GM18870 (cell line): ENCODE measurements around the gene XPO6.

Experiments
- ATAC-seq: cut with Tn5 transposase; IDR thresholded peaks from one replicate; pipeline ENCODE4 v1.9.1; 2021; ENCODE audit warnings: moderate library complexity; ENCODE audit not compliant: unreplicated experiment

XPO6 gene

GRCh38 chr16:28093385-28093725 is 118.4 kb downstream of the XPO6 start:
- ATAC-seq = no peak

- no peak for ATAC-seq
Observed at GRCh38 chr16:28092721-28093384, 118.9 kb downstream of the XPO6 start.

DNA sequence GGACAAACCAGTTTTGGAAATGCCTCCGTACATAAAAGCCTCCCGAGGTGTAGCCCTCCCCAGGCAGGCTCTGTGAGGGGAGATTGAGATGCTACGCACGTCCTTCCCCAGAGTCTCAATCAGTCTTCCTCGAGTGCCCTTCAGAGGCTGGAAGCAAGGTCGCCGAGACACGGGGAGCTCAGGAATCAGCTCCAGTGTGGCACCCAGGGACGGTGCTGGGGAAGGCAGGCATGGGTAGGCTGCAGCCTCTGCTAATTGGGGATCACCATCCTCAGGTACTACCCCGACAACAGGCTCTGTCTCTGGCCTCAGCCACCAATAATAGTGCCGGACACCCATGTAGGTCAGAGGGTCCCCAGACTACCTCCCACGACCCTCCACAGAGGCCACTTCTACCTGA is 120.1 kb downstream of the XPO6 start:
- no peak for ATAC-seq

DNA sequence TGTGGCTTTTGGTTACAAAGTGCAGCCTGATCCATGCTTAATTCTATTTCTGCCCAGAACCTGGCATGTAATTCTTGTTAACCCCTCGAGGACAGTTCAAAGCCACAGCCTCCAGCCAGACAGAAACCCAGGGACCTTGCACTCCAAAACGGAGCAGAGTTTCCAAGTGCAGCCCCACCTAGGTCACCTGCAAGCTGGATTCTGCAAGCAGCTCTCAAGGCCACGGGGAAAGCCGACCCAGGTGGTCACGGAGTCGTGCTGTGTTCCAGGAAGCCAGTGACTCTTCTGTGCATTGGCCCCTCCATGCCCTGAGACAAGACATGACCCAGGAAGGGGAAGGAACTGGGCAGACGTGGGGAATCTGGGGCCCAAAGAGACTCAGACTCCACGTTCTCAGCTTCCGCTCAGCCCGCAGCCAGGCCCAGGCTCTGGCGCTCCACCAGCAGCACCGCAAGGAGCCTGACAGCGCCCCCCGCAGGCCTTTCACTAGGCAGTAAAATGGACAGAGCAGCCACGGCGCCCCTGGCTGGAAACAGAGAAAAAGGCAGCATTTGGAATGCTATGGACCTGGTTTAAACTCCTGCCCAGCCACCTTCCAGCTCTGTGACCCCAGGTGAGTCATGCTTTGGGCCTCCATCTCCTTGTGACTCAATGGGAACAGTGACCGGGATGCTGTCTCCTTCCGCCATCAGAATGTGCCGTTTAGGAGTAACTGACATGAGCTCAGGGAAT is 121.0 kb downstream of the XPO6 start:
- no peak for ATAC-seq

- ATAC-seq = no peak
Observed at GRCh38 chr16:28089992-28090365, 121.8 kb downstream of the XPO6 start.

GRCh38 chr16:28089205-28089991 is 122.4 kb downstream of the XPO6 start:
- no peak for ATAC-seq

- no peak for ATAC-seq
Observed at GRCh38 chr16:28087675-28088300, 124.0 kb downstream of the XPO6 start.

DNA sequence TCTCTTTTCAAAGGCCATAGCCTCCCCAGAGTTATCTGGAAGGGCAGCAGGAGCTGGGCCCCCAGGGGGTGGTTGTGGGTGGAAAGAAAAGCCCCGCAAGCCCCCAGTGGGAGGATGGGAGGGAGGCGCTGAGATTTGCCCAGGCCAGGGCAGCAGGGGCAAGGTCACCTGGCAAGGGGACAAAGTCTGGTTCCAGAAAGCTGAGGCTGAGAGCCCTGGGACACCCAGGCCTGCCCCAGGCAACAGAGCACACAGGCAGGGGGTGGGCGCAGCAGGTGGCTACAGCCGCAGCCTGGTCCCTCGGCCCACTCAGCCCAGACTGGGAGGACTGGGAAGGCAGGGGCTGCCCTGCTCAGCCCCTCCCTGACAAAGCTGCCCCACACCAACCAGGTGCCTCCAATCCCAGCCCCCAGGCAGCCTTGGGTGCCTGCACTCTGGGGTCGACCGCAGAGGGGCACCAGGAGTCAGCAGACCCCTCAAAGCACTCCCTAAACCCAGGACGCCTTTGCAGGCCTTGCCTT is 124.6 kb downstream of the XPO6 start:
- ATAC-seq = no peak

GRCh38 chr16:28086186-28087139 is 125.3 kb downstream of the XPO6 start:
- ATAC-seq = no peak

DNA sequence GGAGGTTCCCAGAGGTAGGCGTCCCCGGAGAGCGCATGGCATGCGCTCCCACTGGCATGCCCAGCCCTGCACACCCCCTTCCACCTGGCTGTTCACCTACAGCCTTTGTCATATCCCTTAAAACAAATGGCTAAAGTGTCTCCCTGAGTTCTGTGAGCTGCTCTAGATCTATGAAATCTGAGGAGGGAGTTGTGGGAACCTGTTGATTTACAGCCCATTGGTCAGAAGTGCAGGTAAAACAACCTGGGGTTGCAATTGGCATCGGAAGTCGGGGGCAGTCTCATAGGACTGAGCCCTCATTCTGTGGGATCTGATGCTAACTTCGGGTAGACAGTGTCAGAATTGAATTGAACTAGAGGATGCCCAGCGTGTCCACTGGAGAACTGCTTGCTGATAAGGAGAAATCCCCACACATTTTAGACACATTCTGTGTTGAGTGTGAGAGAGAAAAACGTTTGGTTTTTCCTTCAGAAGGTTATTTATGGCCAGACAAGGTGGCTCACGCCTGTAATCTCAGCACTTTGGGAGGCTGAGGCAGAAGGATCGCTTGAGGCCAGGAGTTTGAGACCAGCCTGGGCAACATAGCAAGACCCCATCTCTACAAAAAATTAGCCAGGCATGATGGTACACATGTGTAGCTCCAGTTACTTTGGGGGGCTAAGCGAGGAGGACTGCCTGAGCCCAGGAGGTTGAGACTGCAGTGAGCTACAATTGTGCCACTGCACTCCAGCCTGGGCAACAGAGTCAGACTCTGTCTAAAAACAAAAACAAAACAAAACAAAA is 126.2 kb downstream of the XPO6 start:
- ATAC-seq = no peak

- ATAC-seq = no peak
Observed at GRCh38 chr16:28084209-28084608, 127.6 kb downstream of the XPO6 start.

DNA sequence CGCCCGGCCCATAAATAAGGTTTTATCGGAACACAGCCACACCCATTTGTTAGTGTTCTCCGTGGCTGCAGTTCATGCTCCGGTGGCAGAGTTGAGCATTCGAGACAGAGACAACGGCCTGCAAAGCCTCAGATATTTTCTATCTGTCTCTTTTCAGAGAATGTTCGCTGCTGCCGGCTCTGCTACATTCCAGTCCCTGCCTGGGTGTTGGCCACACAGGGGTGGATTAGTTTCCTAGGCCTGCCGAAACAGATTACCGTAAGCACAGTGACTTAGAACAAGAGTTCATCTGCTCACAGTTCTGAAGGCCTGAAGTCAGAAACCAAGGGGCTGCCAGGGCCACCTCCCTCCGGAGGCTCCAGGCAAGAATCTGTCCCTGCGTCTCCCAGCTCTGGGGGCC is 129.1 kb downstream of the XPO6 start:
- ATAC-seq = no peak

- no peak for ATAC-seq
Observed at GRCh38 chr16:28081391-28081968, 130.3 kb downstream of the XPO6 start.

- ATAC-seq = no peak
Observed at GRCh38 chr16:28078261-28078660, 133.5 kb downstream of the XPO6 start.

DNA sequence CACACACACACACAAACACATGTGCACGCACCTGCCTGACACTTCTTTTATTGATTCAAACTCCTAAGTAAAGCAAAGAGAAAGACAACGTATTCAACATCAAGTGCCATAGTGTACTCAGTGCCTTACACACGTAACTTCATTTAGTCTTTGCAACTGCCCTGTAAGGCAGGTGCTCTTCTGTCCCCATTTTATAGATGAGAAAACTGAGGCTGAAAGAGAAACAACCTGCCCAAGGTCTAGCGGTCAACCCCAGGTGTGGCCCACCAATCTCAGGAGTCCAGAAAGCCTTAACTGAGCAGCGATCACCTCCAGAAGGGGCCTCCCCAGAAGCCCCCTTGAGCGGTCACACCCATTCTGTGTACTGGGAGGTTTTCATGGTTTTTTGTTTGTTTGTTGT is 137.9 kb downstream of the XPO6 start:
- no peak for ATAC-seq

DNA sequence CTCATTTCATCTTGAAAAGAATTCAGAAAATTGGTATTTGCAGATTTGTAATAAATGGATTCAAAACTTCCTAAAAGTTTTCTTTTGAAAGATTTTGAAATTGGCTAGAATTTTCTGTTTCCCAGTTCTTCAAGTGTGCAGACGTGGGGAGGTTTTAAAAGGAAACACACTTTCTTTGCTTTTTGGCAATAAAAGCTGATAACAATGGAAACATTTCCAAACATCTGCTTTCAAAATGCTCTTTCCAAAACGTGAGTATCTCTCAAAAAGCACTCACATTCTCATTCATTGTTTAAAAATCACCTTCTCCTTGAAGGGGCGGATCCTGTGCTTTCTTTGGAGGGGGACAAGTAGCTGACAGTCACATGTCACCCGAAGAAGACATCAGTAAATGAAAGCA is 139.7 kb downstream of the XPO6 start:
- no peak for ATAC-seq

DNA sequence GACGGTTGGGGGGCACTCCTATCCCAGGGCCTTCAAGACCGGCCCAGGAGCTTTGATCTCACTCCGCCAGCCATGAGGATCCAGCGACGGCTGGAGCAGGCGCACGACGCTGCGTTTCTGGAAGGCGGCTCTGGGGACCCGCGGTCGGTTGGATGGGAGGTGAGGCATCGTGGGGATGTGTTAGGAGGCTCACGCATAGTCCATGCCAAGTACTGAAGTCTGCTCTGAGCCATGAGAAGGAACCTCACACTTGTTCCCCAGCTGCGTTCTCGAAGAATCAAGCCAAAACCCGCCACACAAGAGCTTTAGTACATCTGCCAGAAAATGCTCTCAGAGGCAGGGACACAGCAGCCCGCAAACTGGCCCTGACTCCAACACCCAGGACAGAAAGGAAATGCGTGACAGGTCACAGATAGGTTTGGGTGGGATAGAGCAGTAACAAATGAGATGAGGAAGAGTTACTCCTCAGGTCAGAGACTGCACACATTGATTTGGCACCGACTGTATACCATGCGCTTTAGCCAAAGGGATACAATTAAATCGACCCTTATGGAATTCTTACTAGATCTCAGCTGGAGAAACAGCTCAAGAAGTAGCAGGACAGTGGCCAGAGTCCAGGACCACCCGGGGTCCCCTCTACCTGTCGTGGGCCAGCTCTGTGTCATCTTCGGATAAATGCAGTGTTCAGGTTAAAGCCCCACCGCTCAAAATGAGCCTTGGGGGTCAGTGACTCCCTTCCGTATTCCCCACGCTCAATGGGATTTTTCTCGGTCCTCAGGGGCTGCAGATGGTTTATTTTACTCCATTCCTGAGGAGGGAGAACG is 141.6 kb downstream of the XPO6 start:
- ATAC-seq = no peak

- no peak for ATAC-seq
Observed at GRCh38 chr16:28068976-28069375, 142.8 kb downstream of the XPO6 start.
